ENCODE data around the gene KRTAP5-1.

KRTAP5-1 gene

GRCh38 chr11:1564535-1565172 lies 20.4 kb downstream of the KRTAP5-1 start:
- H3K4me3 Mint-ChIP-seq = no peak overlapping the region
- H3K27ac Mint-ChIP-seq = no peak overlapping the region
- H3K36me3 Mint-ChIP-seq (ENCODE audit: low read depth) = no peaks in the 10 kb centered on the region
- H3K4me1 Mint-ChIP-seq (ENCODE audit: low read depth) = no peaks in the 10 kb centered on the region
- no peak for DNase-seq (ENCODE audit: low spot score)
- no peaks in the 10 kb centered on the region for H3K27me3 Mint-ChIP-seq (ENCODE audit: low read depth)
- H3K9me3 Mint-ChIP-seq = no peaks in the 10 kb centered on the region

GRCh38 chr11:1563697-1564534 lies 21.2 kb downstream of the KRTAP5-1 start:
- no peaks in the 10 kb centered on the region for H3K4me1 Mint-ChIP-seq (ENCODE audit: low read depth)
- no peak for DNase-seq (ENCODE audit: low spot score)
- H3K27me3 Mint-ChIP-seq (ENCODE audit: low read depth) = no peaks in the 10 kb centered on the region
- no peak overlapping the region for H3K4me3 Mint-ChIP-seq
- H3K27ac Mint-ChIP-seq = no peak overlapping the region
- no peaks in the 10 kb centered on the region for H3K36me3 Mint-ChIP-seq (ENCODE audit: low read depth)
- H3K9me3 Mint-ChIP-seq = no peaks in the 10 kb centered on the region

- DNase-seq (ENCODE audit: low spot score) = no peak
- no peaks in the 10 kb centered on the region for H3K36me3 Mint-ChIP-seq (ENCODE audit: low read depth)
- no peak overlapping the region for H3K27ac Mint-ChIP-seq
- H3K4me3 Mint-ChIP-seq = no peak overlapping the region
- no peaks in the 10 kb centered on the region for H3K27me3 Mint-ChIP-seq (ENCODE audit: low read depth)
- H3K9me3 Mint-ChIP-seq = no peaks in the 10 kb centered on the region
- no peaks in the 10 kb centered on the region for H3K4me1 Mint-ChIP-seq (ENCODE audit: low read depth)
Observed at GRCh38 chr11:1563149-1563638, 21.9 kb downstream of the KRTAP5-1 start.

GRCh38 chr11:1562469-1563148 lies 22.5 kb downstream of the KRTAP5-1 start:
- DNase-seq (ENCODE audit: low spot score) = no peak
- H3K36me3 Mint-ChIP-seq (ENCODE audit: low read depth) = no peaks in the 10 kb centered on the region
- no peak overlapping the region for H3K4me3 Mint-ChIP-seq
- no peaks in the 10 kb centered on the region for H3K4me1 Mint-ChIP-seq (ENCODE audit: low read depth)
- no peaks in the 10 kb centered on the region for H3K27me3 Mint-ChIP-seq (ENCODE audit: low read depth)
- no peaks in the 10 kb centered on the region for H3K9me3 Mint-ChIP-seq
- no peak overlapping the region for H3K27ac Mint-ChIP-seq

- no peaks in the 10 kb centered on the region for H3K27me3 Mint-ChIP-seq (ENCODE audit: low read depth)
- no peaks in the 10 kb centered on the region for H3K36me3 Mint-ChIP-seq (ENCODE audit: low read depth)
- no peaks in the 10 kb centered on the region for H3K4me1 Mint-ChIP-seq (ENCODE audit: low read depth)
- H3K27ac Mint-ChIP-seq = no peak overlapping the region
- H3K9me3 Mint-ChIP-seq = no peaks in the 10 kb centered on the region
- no peak overlapping the region for H3K4me3 Mint-ChIP-seq
- no peak for DNase-seq (ENCODE audit: low spot score)
Observed at GRCh38 chr11:1561955-1562354, 23.1 kb downstream of the KRTAP5-1 start.

GRCh38 chr11:1561266-1561665 lies 23.8 kb downstream of the KRTAP5-1 start:
- Mint-ChIP-seq H3K36me3 (ENCODE audit: low read depth) (no peaks in the 10 kb centered on the region), H3K27ac (no peak overlapping the region), H3K4me3 (no peak overlapping the region), H3K27me3 (ENCODE audit: low read depth) (no peaks in the 10 kb centered on the region), H3K4me1 (ENCODE audit: low read depth) (no peaks in the 10 kb centered on the region), H3K9me3 (no peaks in the 10 kb centered on the region)
- no peak for DNase-seq (ENCODE audit: low spot score)

GRCh38 chr11:1560649-1561251 lies 24.3 kb downstream of the KRTAP5-1 start:
- Mint-ChIP-seq H3K27ac (no peak overlapping the region), H3K36me3 (ENCODE audit: low read depth) (no peaks in the 10 kb centered on the region), H3K9me3 (no peaks in the 10 kb centered on the region), H3K4me3 (no peak overlapping the region), H3K4me1 (ENCODE audit: low read depth) (no peaks in the 10 kb centered on the region), H3K27me3 (ENCODE audit: low read depth) (no peaks in the 10 kb centered on the region)
- DNase-seq (ENCODE audit: low spot score) = no peak

GRCh38 chr11:1560002-1560648 lies 25.0 kb downstream of the KRTAP5-1 start:
- no peaks in the 10 kb centered on the region for H3K4me1 Mint-ChIP-seq (ENCODE audit: low read depth)
- no peak overlapping the region for H3K27ac Mint-ChIP-seq
- no peaks in the 10 kb centered on the region for H3K27me3 Mint-ChIP-seq (ENCODE audit: low read depth)
- DNase-seq (ENCODE audit: low spot score) = no peak
- no peak overlapping the region for H3K4me3 Mint-ChIP-seq
- H3K36me3 Mint-ChIP-seq (ENCODE audit: low read depth) = no peaks in the 10 kb centered on the region
- no peaks in the 10 kb centered on the region for H3K9me3 Mint-ChIP-seq

GRCh38 chr11:1559111-1559951 lies 25.8 kb downstream of the KRTAP5-1 start:
- H3K9me3 Mint-ChIP-seq = no peaks in the 10 kb centered on the region
- no peak overlapping the region for H3K27ac Mint-ChIP-seq
- no peak overlapping the region for H3K4me3 Mint-ChIP-seq
- H3K36me3 Mint-ChIP-seq (ENCODE audit: low read depth) = no peaks in the 10 kb centered on the region
- no peaks in the 10 kb centered on the region for H3K27me3 Mint-ChIP-seq (ENCODE audit: low read depth)
- H3K4me1 Mint-ChIP-seq (ENCODE audit: low read depth) = no peaks in the 10 kb centered on the region
- no peak for DNase-seq (ENCODE audit: low spot score)

GRCh38 chr11:1558775-1559110 lies 26.3 kb downstream of the KRTAP5-1 start:
- Mint-ChIP-seq H3K27ac (no peak overlapping the region), H3K4me1 (ENCODE audit: low read depth) (no peaks in the 10 kb centered on the region), H3K9me3 (no peaks in the 10 kb centered on the region), H3K4me3 (no peak overlapping the region), H3K36me3 (ENCODE audit: low read depth) (no peaks in the 10 kb centered on the region), H3K27me3 (ENCODE audit: low read depth) (no peaks in the 10 kb centered on the region)
- no peak for DNase-seq (ENCODE audit: low spot score)

GRCh38 chr11:1557904-1558774 lies 26.9 kb downstream of the KRTAP5-1 start:
- no peaks in the 10 kb centered on the region for H3K36me3 Mint-ChIP-seq (ENCODE audit: low read depth)
- H3K27me3 Mint-ChIP-seq (ENCODE audit: low read depth) = no peaks in the 10 kb centered on the region
- H3K4me1 Mint-ChIP-seq (ENCODE audit: low read depth) = no peaks in the 10 kb centered on the region
- no peaks in the 10 kb centered on the region for H3K9me3 Mint-ChIP-seq
- H3K27ac Mint-ChIP-seq = no peak overlapping the region
- no peak for DNase-seq (ENCODE audit: low spot score)
- no peak overlapping the region for H3K4me3 Mint-ChIP-seq

- no peak for DNase-seq (ENCODE audit: low spot score)
- Mint-ChIP-seq H3K9me3 (no peaks in the 10 kb centered on the region), H3K36me3 (ENCODE audit: low read depth) (no peaks in the 10 kb centered on the region), H3K4me1 (ENCODE audit: low read depth) (no peaks in the 10 kb centered on the region), H3K27me3 (ENCODE audit: low read depth) (no peaks in the 10 kb centered on the region), H3K4me3 (no peak overlapping the region), H3K27ac (no peak overlapping the region)
Observed at GRCh38 chr11:1557051-1557884, 27.8 kb downstream of the KRTAP5-1 start.

Data from T-helper 2 cell treated with Interferon-gamma antibody and Interleukin-4, amounts not matched to agents 5 μg/mL and 100 μg/mL, for 36 hours (primary cell).